Measurements from ENCODE around the gene CFAP119.

DNA sequence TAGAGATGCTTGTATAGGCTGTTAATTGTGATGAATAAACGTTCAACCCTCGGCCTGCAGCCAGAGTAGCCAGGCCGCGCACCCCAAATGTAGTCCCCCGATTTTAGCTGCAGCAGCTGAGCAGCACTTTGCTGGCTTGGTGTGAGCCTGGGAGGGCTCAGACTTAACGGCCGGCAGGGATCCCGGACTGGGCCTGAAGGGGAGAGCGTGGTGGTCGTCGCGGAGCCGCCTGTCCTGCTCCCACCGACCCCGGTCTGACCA is 13.2 kb upstream of the CFAP119 start:
- TF ChIP-seq, protein P1, sequence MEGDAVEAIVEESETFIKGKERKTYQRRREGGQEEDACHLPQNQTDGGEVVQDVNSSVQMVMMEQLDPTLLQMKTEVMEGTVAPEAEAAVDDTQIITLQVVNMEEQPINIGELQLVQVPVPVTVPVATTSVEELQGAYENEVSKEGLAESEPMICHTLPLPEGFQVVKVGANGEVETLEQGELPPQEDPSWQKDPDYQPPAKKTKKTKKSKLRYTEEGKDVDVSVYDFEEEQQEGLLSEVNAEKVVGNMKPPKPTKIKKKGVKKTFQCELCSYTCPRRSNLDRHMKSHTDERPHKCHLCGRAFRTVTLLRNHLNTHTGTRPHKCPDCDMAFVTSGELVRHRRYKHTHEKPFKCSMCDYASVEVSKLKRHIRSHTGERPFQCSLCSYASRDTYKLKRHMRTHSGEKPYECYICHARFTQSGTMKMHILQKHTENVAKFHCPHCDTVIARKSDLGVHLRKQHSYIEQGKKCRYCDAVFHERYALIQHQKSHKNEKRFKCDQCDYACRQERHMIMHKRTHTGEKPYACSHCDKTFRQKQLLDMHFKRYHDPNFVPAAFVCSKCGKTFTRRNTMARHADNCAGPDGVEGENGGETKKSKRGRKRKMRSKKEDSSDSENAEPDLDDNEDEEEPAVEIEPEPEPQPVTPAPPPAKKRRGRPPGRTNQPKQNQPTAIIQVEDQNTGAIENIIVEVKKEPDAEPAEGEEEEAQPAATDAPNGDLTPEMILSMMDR (IDR thresholded peaks at IDR 0.05; ENCODE audit: low read depth, low read length): no peak
- TF ChIP-seq EZH2phosphoT487 (IDR thresholded peaks at IDR 0.05; ENCODE audit: low read depth): no peak
